Choroid plexus epithelial cell (primary cell): ENCODE results near the gene ENDOV.
A peak's percentile ranks its signal among the peaks of the same experiment; 100 is the strongest.

Experiments used
- DNase-seq: peaks from one replicate; pipeline ENCODE4 v3.0.0-alpha.2; 2010; ENCODE audit warnings: low read depth
- H3K4me3 ChIP-seq: 2 replicates; pipeline ENCODE4 v1.5.1; 2011; ENCODE audit warnings: low read depth, mild to moderate bottlenecking, control low read depth, low read length, moderate library complexity
- TF ChIP-seq, protein P1 (sequence below): conservative IDR thresholded peaks from 2 replicates; pipeline ENCODE4 v1.5.1; 2011; ENCODE audit warnings: low read depth, mild to moderate bottlenecking, control low read depth, inconsistent platforms, low read length, moderate library complexity

ENDOV gene

DNA sequence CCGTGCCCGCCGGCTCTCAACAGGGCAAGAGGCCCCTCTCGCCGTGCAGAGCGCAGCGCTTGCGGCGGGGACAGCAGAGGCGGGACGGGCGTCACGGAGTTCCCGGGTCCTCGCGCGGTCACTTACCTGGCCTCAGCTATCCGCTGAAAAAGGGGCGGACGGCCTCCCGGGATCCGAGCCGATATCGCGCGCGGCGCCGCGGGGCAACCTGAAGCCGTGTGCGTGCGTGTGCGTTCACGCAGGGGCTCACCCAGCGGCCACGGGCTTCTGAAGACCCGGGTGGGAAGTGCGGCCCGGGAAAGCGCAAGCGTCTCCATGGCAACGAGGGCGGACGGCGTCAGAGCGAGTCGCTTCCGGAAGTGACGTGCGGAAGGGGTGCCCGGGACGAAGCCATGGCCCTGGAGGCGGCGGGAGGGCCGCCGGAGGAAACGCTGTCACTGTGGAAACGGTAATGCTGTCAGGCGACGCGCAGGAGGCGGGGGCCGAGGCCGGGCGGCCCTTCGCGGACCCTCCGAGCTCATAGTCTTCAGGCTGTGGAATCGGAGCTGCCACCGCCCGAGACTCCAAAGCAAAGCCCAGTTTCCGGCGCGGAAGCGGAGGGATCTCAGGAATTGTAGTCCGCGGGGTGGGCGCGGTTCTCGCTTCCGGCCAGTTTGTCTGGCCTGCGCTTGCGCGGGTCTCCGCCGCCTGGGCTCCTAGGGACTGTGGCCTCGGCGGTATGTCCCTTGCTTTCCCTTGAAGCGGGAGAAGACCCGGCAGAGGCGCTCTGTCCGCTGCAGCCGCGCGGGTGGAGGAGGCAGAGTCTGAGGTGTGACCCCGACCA is at the start of gene ENDOV:
Gene ENDOV (plus strand): TSS at position 365 of the 823 bp plus-strand sequence. CDS start 28 bp downstream, at position 393.
- TF ChIP-seq, protein P1, sequence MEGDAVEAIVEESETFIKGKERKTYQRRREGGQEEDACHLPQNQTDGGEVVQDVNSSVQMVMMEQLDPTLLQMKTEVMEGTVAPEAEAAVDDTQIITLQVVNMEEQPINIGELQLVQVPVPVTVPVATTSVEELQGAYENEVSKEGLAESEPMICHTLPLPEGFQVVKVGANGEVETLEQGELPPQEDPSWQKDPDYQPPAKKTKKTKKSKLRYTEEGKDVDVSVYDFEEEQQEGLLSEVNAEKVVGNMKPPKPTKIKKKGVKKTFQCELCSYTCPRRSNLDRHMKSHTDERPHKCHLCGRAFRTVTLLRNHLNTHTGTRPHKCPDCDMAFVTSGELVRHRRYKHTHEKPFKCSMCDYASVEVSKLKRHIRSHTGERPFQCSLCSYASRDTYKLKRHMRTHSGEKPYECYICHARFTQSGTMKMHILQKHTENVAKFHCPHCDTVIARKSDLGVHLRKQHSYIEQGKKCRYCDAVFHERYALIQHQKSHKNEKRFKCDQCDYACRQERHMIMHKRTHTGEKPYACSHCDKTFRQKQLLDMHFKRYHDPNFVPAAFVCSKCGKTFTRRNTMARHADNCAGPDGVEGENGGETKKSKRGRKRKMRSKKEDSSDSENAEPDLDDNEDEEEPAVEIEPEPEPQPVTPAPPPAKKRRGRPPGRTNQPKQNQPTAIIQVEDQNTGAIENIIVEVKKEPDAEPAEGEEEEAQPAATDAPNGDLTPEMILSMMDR: no peak
- peak; percentile 94 for DNase-seq
- peak within 1 kb of the TSS; percentile 99 for H3K4me3 ChIP-seq

GRCh38 chr17:80365983-80366382 is 49.0 kb upstream of the ENDOV start:
- H3K4me3 ChIP-seq: no peak overlapping the region
- TF ChIP-seq, protein P1: no peak
- DNase-seq: no peak

GRCh38 chr17:80367503-80367902 is 47.5 kb upstream of the ENDOV start:
- no peak for DNase-seq
- no peak overlapping the region for H3K4me3 ChIP-seq
- TF ChIP-seq, protein P1: no peak

DNA sequence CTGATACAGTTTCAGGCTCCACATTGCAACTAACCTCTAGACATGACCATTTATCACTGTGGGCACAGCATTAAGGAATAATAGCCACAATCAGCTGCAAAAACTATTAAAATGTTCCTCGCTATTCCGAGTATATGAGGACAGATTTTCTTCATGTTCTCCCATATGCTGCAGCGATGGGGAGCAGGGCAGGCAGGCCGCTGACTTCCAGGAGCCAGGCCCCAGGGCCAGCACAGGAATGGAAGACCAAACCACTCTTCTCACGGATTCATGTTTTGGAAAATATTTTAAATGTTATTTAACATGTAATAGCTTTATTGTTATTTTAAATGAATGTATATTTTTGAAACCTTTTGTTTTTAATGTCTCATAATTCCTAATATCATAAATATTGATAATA is 43.8 kb upstream of the ENDOV start:
- H3K4me3 ChIP-seq: no peak overlapping the region
- DNase-seq: no peak
- TF ChIP-seq, protein P1: no peak

DNA sequence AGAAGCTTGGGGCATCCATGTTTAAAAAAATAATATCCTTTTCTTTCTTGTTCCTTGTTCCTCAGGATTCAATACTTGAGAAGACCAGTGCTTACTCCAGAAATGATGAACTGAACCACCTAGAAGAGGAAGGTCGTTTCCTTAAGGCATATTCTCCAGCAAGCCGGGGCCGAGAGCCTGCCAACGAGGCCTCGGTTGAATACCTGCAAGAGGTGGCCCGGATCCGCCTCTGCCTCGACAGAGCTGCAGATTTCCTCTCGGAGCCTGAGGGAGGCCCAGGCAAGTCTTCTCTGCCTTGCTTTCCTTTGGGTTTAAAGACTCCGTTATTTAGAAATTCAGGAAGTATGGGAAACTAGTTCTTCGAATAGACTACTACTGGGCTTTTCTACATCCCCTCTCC is 42.5 kb upstream of the ENDOV start:
- H3K4me3 ChIP-seq: no peak overlapping the region
- no peak for DNase-seq
- TF ChIP-seq, protein P1: no peak

DNA sequence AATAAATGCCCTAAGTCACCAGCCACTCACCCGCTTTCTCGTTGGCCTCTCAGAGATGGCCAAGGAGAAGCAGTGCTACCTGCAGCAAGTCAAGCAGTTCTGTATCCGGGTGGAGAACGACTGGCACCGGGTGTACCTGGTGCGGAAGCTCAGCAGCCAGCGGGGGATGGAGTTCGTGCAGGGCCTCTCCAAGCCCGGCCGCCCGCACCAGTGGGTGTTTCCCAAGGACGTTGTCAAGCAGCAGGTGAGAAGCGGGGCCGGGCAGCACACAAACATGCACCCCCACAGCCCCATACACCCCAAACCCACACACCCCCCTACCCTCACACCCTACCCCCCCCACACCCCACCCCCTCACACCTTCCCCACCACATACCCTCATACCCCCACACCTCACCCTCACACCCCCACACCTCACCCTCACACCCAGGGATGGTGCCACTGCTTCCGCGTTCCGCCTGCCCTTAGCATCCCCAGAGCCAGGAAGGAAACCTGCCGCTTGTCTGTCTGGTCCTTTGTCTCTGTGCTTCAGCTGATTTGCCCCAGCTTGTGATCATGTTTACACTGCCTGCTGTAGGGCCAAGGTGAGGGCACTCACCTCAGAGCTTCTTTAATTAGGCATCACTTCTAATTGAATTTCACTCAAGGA is 41.9 kb upstream of the ENDOV start:
- DNase-seq: no peak
- TF ChIP-seq, protein P1: no peak

More for the DNA sequence above, 41.9 kb upstream of the ENDOV start:
- H3K4me3 ChIP-seq: no peak overlapping the region
